Activated CD4-positive, alpha-beta T cell treated with anti-CD3 and anti-CD28 coated beads, Interleukin-2, amount 10 ng/mL, durations not matched to agents 7 days and 5 days (primary cell): ENCODE data around the gene MARVELD1. TPM values are rescaled to one million over a fixed set of nuclear protein-coding genes. Genes with fewer than 3 reads are reported as not detected.

Experiments used
- CTCF ChIA-PET: fragments of 350-600 bp; sonication (Branson Sonifier 250); formaldehyde crosslinking; loops from one replicate; lab custom pipeline; 2021; ENCODE audit warnings: antibody characterized with exemption; lab: Charles Lee
- POLR2A ChIA-PET: fragments of 350-600 bp; sonication (Branson Sonifier 250); formaldehyde crosslinking; loops from one replicate; lab custom pipeline; 2021; ENCODE audit warnings: antibody characterized with exemption; lab: Charles Lee
- DNase-seq: peaks from one replicate; pipeline ENCODE4 v3.0.0-alpha.2; 2020
- H3K27ac Mint-ChIP-seq: one replicate; pipeline ENCODE4 v1.8.0; 2021; ENCODE audit warnings: mild to moderate bottlenecking, moderate library complexity, mixed read lengths
- H3K27me3 Mint-ChIP-seq: one replicate; pipeline ENCODE4 v1.8.0; 2021; ENCODE audit warnings: mixed read lengths
- H3K36me3 Mint-ChIP-seq: one replicate; pipeline ENCODE4 v1.8.0; 2021; ENCODE audit warnings: low read depth, mixed read lengths
- H3K4me1 Mint-ChIP-seq: one replicate; pipeline ENCODE4 v1.8.0; 2021; ENCODE audit warnings: mixed read lengths
- H3K4me3 Mint-ChIP-seq: one replicate; pipeline ENCODE4 v1.8.0; 2021; ENCODE audit warnings: mild to moderate bottlenecking, moderate library complexity, mixed read lengths
- H3K9me3 Mint-ChIP-seq: one replicate; pipeline ENCODE4 v1.8.0; 2021; ENCODE audit warnings: mixed read lengths
- total RNA-seq, 2 experiments: library from RNA; stranded (reverse); gene quantifications; one replicate each; pipeline ENCODE4 v1.2.3, GENCODE V29; 2021

Gene MARVELD1
- total RNA-seq, 2 experiments from 2014 or later = 1.3 to 1.8 TPM

- CTCF ChIA-PET = interaction anchor here (0.6 to 1.9 kb wide), 5 partner anchors 14 to 156 kb away, joined by 3 to 5 read pairs (median 4); no protein-coding TSS in a partner anchor
- no peak overlapping the region for H3K4me3 Mint-ChIP-seq
- peaks cover 12% of the 10 kb centered on the region for H3K4me1 Mint-ChIP-seq
- no peak for DNase-seq
- no peak overlapping the region for H3K27ac Mint-ChIP-seq
- POLR2A ChIA-PET = no interaction called here
- H3K36me3 Mint-ChIP-seq = peaks cover 3% of the 10 kb centered on the region
- H3K27me3 Mint-ChIP-seq = peaks cover 4% of the 10 kb centered on the region
- H3K9me3 Mint-ChIP-seq = peaks cover 3% of the 10 kb centered on the region
Measured at GRCh38 chr10:97732052-97732359, 18.5 kb downstream of the MARVELD1 start.

- Mint-ChIP-seq H3K9me3 (peaks cover 3% of the 10 kb centered on the region), H3K36me3 (peaks cover 7% of the 10 kb centered on the region), H3K4me1 (peaks cover 21% of the 10 kb centered on the region), H3K27me3 (peaks cover 4% of the 10 kb centered on the region), H3K27ac (no peak overlapping the region), H3K4me3 (no peak overlapping the region)
- DNase-seq = no peak
- ChIA-PET POLR2A (interaction anchor here (0.6 kb wide), 1 partner anchor 13 kb away, joined by 9 read pairs; no protein-coding TSS in a partner anchor), CTCF (interaction anchor here (0.9 to 4.1 kb wide), 5 partner anchors 16 to 59 kb away, joined by 3 to 12 read pairs (median 4); partner anchors contain the start of gene MARVELD1)
Measured at GRCh38 chr10:97733256-97733655, 19.7 kb downstream of the MARVELD1 start.

- H3K9me3 Mint-ChIP-seq = peaks cover 3% of the 10 kb centered on the region
Measured at GRCh38 chr10:97734021-97734420, 20.5 kb downstream of the MARVELD1 start.

GRCh38 chr10:97736403-97736901, 22.9 kb downstream of the MARVELD1 start:
- H3K27me3 Mint-ChIP-seq = no peaks in the 10 kb centered on the region
- no peak for DNase-seq
- H3K9me3 Mint-ChIP-seq = peaks cover 3% of the 10 kb centered on the region
- H3K4me1 Mint-ChIP-seq = peaks cover 42% of the 10 kb centered on the region
- peaks cover 27% of the 10 kb centered on the region for H3K36me3 Mint-ChIP-seq
- ChIA-PET POLR2A (no interaction called here), CTCF (interaction anchor here (0.7 to 4.1 kb wide), 12 partner anchors 9 to 59 kb away, joined by 3 to 20 read pairs (median 4); partner anchors contain the start of genes AVPI1 and MARVELD1)
- peak overlapping the region; percentile 92 for H3K4me3 Mint-ChIP-seq
- H3K27ac Mint-ChIP-seq = peak overlapping the region; percentile 96

More at GRCh38 chr10:97734021-97734420, 20.5 kb downstream of the MARVELD1 start:
- ChIA-PET POLR2A (no interaction called here), CTCF (interaction anchor here (0.9 to 4.1 kb wide), 6 partner anchors 17 to 60 kb away, joined by 3 to 12 read pairs (median 4); partner anchors contain the start of gene MARVELD1)
- peaks cover 7% of the 10 kb centered on the region for H3K36me3 Mint-ChIP-seq
- no peak overlapping the region for H3K27ac Mint-ChIP-seq
- peaks cover 26% of the 10 kb centered on the region for H3K4me1 Mint-ChIP-seq
- H3K4me3 Mint-ChIP-seq = no peak overlapping the region
- peaks cover 3% of the 10 kb centered on the region for H3K27me3 Mint-ChIP-seq
- DNase-seq = no peak

- Mint-ChIP-seq H3K27me3 (no peaks in the 10 kb centered on the region), H3K36me3 (peaks cover 29% of the 10 kb centered on the region), H3K27ac (peak within 1 kb of the TSS; percentile 96), H3K9me3 (peaks cover 3% of the 10 kb centered on the region), H3K4me3 (peak within 1 kb of the TSS; percentile 92), H3K4me1 (peaks cover 44% of the 10 kb centered on the region)
- ChIA-PET CTCF (interaction anchor here (0.7 to 4.1 kb wide), 11 partner anchors 9 to 50 kb away, joined by 4 to 20 read pairs (median 4); partner anchors contain the start of genes AVPI1 and MARVELD1), POLR2A (no interaction called here)
- DNase-seq = peak; percentile 95
Measured at GRCh38 chr10:97736902-97737769, 23.6 kb downstream of the MARVELD1 start, which contains the start of gene ZFYVE27. Gene ZFYVE27 (plus strand): TSS chr10:97737128. CDS start chr10:97738478, 1,350 bp downstream.

- Mint-ChIP-seq H3K4me3 (peak overlapping the region; percentile 92), H3K27ac (peak overlapping the region; percentile 96), H3K9me3 (peaks cover 3% of the 10 kb centered on the region), H3K36me3 (peaks cover 31% of the 10 kb centered on the region), H3K4me1 (peaks cover 46% of the 10 kb centered on the region), H3K27me3 (no peaks in the 10 kb centered on the region)
- ChIA-PET POLR2A (no interaction called here), CTCF (interaction anchor here (0.6 to 1.3 kb wide), 2 partner anchors 55 to 84 kb away, joined by 3 to 4 read pairs; no protein-coding TSS in a partner anchor)
- DNase-seq = no peak
Measured at GRCh38 chr10:97737770-97738265, 24.3 kb downstream of the MARVELD1 start.

- H3K27ac Mint-ChIP-seq = peak overlapping the region; percentile 36
- ChIA-PET CTCF (interaction anchor here (0.6 to 1.3 kb wide), 4 partner anchors 12 to 85 kb away, joined by 3 to 7 read pairs (median 4); no protein-coding TSS in a partner anchor), POLR2A (interaction anchor here (0.7 kb wide), 1 partner anchor 98 kb away, joined by 4 read pairs; the partner anchor contains the start of gene PI4K2A)
- peaks cover 36% of the 10 kb centered on the region for H3K36me3 Mint-ChIP-seq
- no peaks in the 10 kb centered on the region for H3K27me3 Mint-ChIP-seq
- peaks cover 3% of the 10 kb centered on the region for H3K9me3 Mint-ChIP-seq
- H3K4me3 Mint-ChIP-seq = peak overlapping the region; percentile 92
- no peak for DNase-seq
- peaks cover 50% of the 10 kb centered on the region for H3K4me1 Mint-ChIP-seq
Measured at GRCh38 chr10:97738616-97739015, 25.1 kb downstream of the MARVELD1 start.

GRCh38 chr10:97740613-97741012, 27.1 kb downstream of the MARVELD1 start:
- no peak for DNase-seq
- no peak overlapping the region for H3K4me3 Mint-ChIP-seq
- peaks cover 50% of the 10 kb centered on the region for H3K4me1 Mint-ChIP-seq
- peaks cover 3% of the 10 kb centered on the region for H3K9me3 Mint-ChIP-seq
- ChIA-PET CTCF (no interaction called here), POLR2A (no interaction called here)
- H3K27ac Mint-ChIP-seq = no peak overlapping the region
- peaks cover 49% of the 10 kb centered on the region for H3K36me3 Mint-ChIP-seq
- no peaks in the 10 kb centered on the region for H3K27me3 Mint-ChIP-seq

GRCh38 chr10:97743169-97743943, 29.8 kb downstream of the MARVELD1 start:
- Mint-ChIP-seq H3K9me3 (no peaks in the 10 kb centered on the region), H3K4me3 (no peak overlapping the region), H3K4me1 (peaks cover 31% of the 10 kb centered on the region), H3K36me3 (peaks cover 56% of the 10 kb centered on the region), H3K27me3 (no peaks in the 10 kb centered on the region), H3K27ac (no peak overlapping the region)
- ChIA-PET CTCF (interaction anchor here (1.1 to 1.8 kb wide), 3 partner anchors 21 to 159 kb away, joined by 3 to 6 read pairs (median 3); partner anchors contain the start of gene HOGA1), POLR2A (no interaction called here)
- no peak for DNase-seq

GRCh38 chr10:97744405-97745035, 31.0 kb downstream of the MARVELD1 start:
- Mint-ChIP-seq H3K27ac (no peak overlapping the region), H3K36me3 (peaks cover 54% of the 10 kb centered on the region), H3K27me3 (no peaks in the 10 kb centered on the region), H3K4me1 (peaks cover 25% of the 10 kb centered on the region), H3K9me3 (no peaks in the 10 kb centered on the region), H3K4me3 (no peak overlapping the region)
- ChIA-PET CTCF (interaction anchor here (0.6 to 1.8 kb wide), 6 partner anchors 14 to 198 kb away, joined by 3 to 6 read pairs (median 4); partner anchors contain the start of gene HOGA1), POLR2A (no interaction called here)
- no peak for DNase-seq

GRCh38 chr10:97747573-97747972, 34.0 kb downstream of the MARVELD1 start:
- H3K36me3 Mint-ChIP-seq = peaks cover 42% of the 10 kb centered on the region
- ChIA-PET CTCF (interaction anchor here (1.7 kb wide), 1 partner anchor 122 kb away, joined by 5 read pairs; no protein-coding TSS in a partner anchor), POLR2A (no interaction called here)

More at GRCh38 chr10:97747573-97747972, 34.0 kb downstream of the MARVELD1 start:
- no peaks in the 10 kb centered on the region for H3K9me3 Mint-ChIP-seq
- no peak overlapping the region for H3K27ac Mint-ChIP-seq
- peaks cover 5% of the 10 kb centered on the region for H3K4me1 Mint-ChIP-seq
- H3K4me3 Mint-ChIP-seq = no peak overlapping the region
- no peak for DNase-seq
- no peaks in the 10 kb centered on the region for H3K27me3 Mint-ChIP-seq
